GM23248 (cell line): Measurements from ENCODE around the gene DDX23.

Source experiments
- EZH2 ChIP-seq: fragments of 200-600 bp; sonication (generic); IDR thresholded peaks from 2 replicates; pipeline ENCODE4 v1.6.1; 2018; ENCODE audit warnings: antibody characterized with exemption, mild to moderate bottlenecking; ENCODE audit not compliant: insufficient read depth, poor library complexity, severe bottlenecking
- EZH2phosphoT487 ChIP-seq: fragments of 200-600 bp; sonication (generic); IDR thresholded peaks from 2 replicates; pipeline ENCODE4 v1.6.1; 2018; ENCODE audit warnings: antibody characterized with exemption, moderate library complexity, mild to moderate bottlenecking, low read depth; ENCODE audit not compliant: insufficient read depth

GRCh38 chr12:48852734-48853688 is 1.0 kb upstream of the DDX23 start:
- no peak for TF ChIP-seq EZH2
- TF ChIP-seq EZH2phosphoT487: no peak
